Esophagus mucosa (tissue), 1 donor: Measurements from ENCODE around the gene RIN3. TPM values are rescaled to one million over a fixed set of nuclear protein-coding genes. Genes with fewer than 3 reads are reported as not detected.
A peak's percentile ranks its signal among the peaks of the same experiment; 100 is the strongest.

Source experiments
- ATAC-seq: fragments of 200-7000 bp; cut with Tn5 transposase; one replicate; pipeline ENCODE4 v1.9.1; 2020
- total RNA-seq: library from RNA; stranded (reverse); gene quantifications from one replicate; pipeline ENCODE4 v1.2.4, GENCODE V29; 2023
- donor health status: DM: yes; HTN: yes; CAD: no.

The RIN3 gene
- total RNA-seq, 1 donor from 2014 or later, result 5.4 TPM

GRCh38 chr14:92690171-92691011 lies 176.8 kb downstream of the RIN3 start:
- peak; percentile 48 for ATAC-seq

GRCh38 chr14:92692822-92693226 lies 179.2 kb downstream of the RIN3 start:
- ATAC-seq, result no peak

- peak; percentile 89 for ATAC-seq
These were observed 180.6 kb downstream of the RIN3 start for GRCh38 chr14:92693998-92694795.

GRCh38 chr14:92694807-92695206 lies 181.2 kb downstream of the RIN3 start:
- ATAC-seq, result no peak

DNA sequence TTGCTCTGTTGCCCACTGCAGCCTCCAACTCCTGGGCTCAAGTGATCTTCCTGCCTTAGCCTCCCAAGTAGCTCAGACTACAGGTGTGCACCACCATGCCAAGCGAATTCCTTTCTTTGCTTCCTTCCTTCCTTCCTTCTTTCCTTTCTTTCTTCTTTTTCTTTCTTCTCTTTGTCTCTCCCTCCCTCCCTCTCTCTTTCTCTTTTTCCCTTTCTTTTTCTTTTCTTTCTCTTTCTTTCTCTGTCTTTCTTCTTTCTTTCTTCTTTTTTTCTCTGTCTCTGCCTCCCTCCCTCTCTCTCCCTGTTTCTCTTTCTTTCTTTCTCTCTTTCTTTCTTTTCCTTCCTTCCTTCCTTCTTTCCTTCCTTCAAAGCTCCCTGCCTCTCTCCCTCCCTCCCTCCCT lies 182.0 kb downstream of the RIN3 start:
- no peak for ATAC-seq

GRCh38 chr14:92696366-92696765 lies 182.8 kb downstream of the RIN3 start:
- no peak for ATAC-seq

DNA sequence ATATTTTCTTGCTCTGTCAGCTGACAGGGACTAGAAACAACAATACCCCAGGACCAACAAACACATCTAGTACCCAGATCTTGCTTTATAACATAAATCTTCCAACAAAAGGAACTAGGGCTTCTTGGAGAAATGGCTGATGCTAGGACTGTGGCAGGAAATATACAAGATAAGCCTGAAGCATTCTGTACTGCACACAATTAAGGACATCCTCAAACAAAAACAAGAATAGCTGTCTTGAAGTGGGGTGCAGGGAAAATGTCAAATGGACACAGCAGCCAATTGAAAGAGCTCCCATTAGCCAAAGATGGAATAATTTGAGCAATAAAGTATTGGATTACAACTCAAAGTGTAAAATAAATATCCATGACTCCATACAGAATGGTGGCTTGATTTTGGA lies 184.8 kb downstream of the RIN3 start:
- no peak for ATAC-seq

DNA sequence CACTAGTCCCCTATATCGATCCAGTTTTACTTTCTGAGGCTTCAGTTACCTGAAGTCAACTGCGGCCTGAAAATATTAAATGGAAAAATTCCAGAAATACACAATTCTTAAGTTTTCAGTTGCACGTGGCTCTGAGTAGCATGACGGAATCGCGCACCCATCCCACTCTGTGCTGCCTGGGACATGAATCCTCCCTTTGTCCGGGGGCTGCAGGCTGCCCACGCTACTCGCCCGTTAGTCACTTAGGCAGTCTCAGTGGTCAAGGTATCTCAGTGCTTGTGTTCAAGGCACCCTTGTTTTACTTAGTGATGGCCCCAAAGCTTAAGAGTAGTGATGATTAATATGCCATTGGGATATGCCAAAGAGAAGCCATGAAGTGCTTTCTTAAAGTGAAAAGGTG lies 188.2 kb downstream of the RIN3 start:
- ATAC-seq, result no peak

GRCh38 chr14:92702441-92702918 lies 188.9 kb downstream of the RIN3 start:
- ATAC-seq, result no peak

GRCh38 chr14:92703516-92703915 lies 189.9 kb downstream of the RIN3 start:
- ATAC-seq, result no peak

- ATAC-seq, result peak; percentile 53
These were observed 190.6 kb downstream of the RIN3 start for GRCh38 chr14:92704036-92704804.

DNA sequence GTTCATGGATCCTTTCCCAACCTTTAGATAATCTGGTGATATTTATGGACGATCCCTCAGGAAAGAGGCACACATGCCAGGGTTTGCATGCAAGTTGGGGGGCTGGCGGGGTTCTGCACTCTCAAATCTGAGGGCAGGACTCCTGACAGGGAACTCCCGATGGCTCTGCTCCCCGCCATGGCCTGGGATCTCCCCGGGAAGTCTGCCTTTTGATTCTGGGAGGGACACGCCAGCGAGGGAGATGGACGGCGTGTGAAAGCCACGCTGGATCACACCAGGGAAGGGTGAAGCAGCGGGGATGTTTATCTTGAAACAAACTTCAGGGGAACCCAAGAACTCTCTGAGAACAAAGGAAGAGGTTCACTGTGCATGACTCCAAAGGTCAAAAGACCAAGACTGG lies 191.2 kb downstream of the RIN3 start:
- ATAC-seq, result no peak

DNA sequence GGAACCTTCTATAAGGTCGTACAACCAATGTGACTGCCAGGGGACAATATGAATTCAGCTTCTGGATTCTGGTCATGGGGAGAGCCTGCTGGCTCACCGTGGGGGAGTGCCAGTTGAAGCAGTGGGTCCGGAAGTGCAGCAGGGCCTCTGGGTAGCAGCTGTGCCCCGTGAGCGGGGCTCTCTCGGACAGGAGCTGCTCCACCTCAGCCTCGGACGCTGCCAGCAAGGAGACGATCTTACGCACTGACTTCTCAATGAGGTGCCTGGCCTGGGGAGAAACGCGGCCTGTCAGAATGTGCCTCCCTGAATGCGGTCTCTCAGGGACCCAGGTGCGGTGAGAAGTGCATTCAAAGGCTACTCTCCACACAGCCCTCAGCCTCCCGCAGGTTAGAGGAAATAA lies 192.8 kb downstream of the RIN3 start:
- ATAC-seq, result no peak

DNA sequence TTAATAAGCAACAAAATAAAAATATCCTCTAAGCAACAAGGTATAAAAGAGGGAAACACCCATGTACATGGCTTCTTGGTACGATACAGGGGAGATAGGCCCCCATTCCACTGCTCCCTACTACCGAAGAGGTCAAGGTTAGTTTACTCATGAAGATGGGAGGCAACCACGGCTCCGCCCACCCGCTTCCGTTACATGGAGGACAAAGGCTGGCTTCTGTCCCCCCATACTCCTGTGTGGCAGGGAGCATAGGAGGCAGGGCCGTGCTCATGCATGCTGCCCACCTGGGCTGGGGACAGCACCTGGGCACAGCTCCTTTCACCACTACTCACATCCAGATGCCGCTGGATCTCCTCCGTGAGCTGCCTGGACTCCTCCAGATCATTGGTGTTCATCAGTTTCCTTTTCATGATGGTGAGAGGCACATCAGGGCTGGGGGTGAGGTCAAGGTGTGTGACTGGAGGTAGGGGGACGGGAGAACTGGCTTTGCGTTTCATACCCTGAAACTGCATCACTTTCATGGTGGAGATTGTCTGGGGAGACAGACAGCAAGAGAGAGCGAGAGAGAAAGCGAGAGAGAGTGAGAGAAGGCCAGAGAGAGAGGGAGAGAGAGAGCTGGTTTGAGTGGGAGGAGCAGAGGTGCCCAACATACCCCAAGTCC lies 195.9 kb downstream of the RIN3 start:
- no peak for ATAC-seq

DNA sequence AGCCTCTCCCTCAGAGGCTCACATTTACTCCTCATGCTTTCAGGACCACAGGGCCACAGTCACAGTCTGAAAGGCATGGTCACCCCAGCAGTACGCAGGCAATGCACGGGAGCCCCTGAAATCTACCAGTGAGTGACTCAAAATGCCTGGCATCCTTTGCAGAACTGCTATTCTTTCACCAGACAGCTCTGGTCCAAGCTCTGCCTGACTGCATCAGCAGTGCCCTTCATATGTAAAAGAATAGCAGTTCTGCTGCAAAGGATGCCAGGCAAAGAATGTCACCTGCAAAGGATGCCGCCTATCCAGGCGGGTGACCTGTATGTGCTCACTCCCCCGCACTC lies 196.4 kb downstream of the RIN3 start:
- ATAC-seq, result no peak

DNA sequence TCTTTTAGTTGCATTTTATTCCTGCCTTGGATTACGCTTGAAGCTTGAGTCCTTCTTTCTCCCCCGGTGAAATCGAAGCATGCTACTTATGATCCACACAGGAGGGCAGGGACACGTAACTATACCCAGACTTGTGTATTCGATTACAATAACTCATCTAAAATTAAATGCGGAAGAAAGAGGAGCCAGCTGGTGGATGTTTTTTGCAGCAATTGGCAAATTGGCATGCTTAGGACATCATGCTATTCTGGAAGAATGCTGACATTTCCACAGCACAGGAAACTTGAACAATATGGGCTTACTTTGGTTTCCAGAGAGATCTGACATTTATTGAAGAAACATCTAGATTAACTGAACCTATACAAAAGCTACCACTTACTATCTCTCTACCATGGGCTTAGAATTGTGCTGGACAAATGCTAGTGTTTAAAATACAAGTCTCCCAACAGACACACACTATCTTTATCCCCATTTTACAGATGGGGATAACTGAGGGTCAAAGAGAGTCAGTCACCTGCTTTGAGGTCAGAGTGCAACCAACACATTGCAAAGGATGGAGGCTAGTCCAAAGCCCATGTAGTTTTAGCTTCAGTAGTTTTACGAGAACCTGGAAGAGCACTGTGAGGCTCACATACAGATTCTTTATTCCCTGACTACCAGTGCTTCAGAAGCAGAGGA lies 198.5 kb downstream of the RIN3 start:
- no peak for ATAC-seq

GRCh38 chr14:92712654-92713051 lies 199.1 kb downstream of the RIN3 start:
- ATAC-seq, result no peak

DNA sequence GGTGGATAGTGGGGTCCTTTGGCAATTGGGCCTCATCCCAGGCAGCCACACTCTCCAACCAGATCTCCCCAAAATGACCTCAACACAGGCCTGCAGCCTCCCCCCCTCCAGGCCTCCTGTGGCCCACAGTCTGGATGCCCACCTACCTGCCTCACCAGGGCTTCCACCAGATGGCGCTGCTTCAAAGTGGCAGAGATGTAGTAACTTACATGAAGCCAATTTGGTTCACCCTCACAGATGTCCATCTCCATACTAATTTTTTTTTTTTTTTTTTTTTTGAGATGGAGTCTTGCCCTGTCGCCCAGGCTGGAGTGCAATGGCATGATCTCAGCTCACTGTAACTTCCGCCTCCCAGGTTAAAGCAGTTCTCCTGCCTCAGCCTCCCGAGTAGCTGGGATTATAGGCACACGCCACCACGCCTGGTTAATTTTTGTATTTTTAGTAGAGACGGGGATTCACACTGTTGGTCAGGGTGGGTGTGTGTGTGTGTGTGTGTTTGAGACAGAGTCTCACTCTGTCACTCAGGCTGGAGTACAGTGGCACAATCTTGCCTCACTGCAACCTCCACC lies 201.2 kb downstream of the RIN3 start:
- peak; percentile 70 for ATAC-seq

DNA sequence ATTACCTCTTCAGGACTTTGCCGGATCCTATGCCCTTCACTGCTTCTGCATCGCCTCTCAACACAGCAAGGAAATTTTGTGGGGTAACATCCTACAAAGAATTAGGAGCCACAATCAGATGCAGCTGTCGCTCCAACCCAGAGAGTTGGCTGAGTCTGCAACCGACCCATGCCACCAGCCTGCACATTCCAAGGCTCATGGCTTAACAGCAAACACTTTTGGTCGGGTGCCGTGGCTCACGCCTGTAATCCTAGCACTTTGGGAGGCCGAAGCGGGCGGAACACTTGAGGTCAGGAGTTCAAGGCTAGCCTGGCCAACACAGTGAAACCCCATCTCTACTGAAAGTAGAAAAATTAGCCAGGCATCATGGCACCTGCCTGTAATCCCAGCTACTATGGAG lies 202.6 kb downstream of the RIN3 start:
- no peak for ATAC-seq

GRCh38 chr14:92717571-92718042 lies 204.0 kb downstream of the RIN3 start:
- ATAC-seq, result no peak

DNA sequence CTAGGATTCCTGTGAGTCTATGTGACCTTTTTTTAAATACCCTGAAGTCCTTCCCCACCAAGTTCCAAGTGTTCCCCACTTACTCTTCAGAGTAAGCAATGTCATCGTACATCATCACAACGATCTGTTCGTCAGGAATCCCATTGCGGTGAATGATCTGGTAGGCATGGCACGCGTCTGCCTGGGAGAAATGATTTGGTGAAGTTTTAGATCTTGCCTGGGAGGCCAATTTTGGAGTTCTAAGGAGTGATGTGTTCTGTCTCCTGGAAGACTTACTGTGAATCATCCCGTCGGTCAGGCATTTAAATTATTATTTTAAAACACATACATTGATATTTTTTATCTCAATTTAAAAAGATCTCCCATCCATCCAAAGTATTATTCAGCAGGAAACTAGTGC lies 205.1 kb downstream of the RIN3 start:
- ATAC-seq, result no peak
